Endodermal cell (in vitro differentiated cells): ENCODE data around the gene SPTLC3. TPM values are rescaled to one million over a fixed set of nuclear protein-coding genes. Genes with fewer than 3 reads are reported as not detected.

Experiments used
- DNase-seq: peaks from one replicate; pipeline ENCODE4 v3.0.0-alpha.2; 2017
- H3K27ac ChIP-seq: 2 replicates; pipeline ENCODE4 v1.5.1; 2013; ENCODE audit warnings: mild to moderate bottlenecking, low read depth, low read length, moderate library complexity
- H3K27me3 ChIP-seq: 2 replicates; pipeline ENCODE4 v1.6.1; 2013; ENCODE audit warnings: mild to moderate bottlenecking, low read length, moderate library complexity; ENCODE audit not compliant: insufficient read depth, control insufficient read depth, poor library complexity, severe bottlenecking
- H3K36me3 ChIP-seq: 2 replicates; pipeline ENCODE4 v1.7.0; 2013; ENCODE audit warnings: mild to moderate bottlenecking, low read length, moderate library complexity; ENCODE audit not compliant: control insufficient read depth, insufficient read depth
- H3K4me1 ChIP-seq: one replicate; pipeline ENCODE4 v1.7.0; 2013; ENCODE audit warnings: low read length; ENCODE audit not compliant: control insufficient read depth, insufficient read depth
- H3K4me3 ChIP-seq: 2 replicates; pipeline ENCODE4 v1.5.1; 2013; ENCODE audit warnings: mild to moderate bottlenecking, low read length, moderate library complexity
- H3K9ac ChIP-seq: 2 replicates; pipeline ENCODE4 v1.6.1; 2013; ENCODE audit warnings: mild to moderate bottlenecking, low read length, moderate library complexity; ENCODE audit not compliant: poor library complexity, severe bottlenecking; ENCODE audit errors: extremely low read depth
- H3K9me3 ChIP-seq: 2 replicates; pipeline ENCODE4 v1.6.1; 2013; ENCODE audit warnings: mild to moderate bottlenecking, low read length, moderate library complexity; ENCODE audit not compliant: control insufficient read depth
- H3K27ac Mint-ChIP-seq: 2 replicates; pipeline ENCODE4 v1.8.0; 2020; ENCODE audit warnings: mixed read lengths
- H3K27me3 Mint-ChIP-seq: 2 replicates; pipeline ENCODE4 v1.8.0; 2021; ENCODE audit warnings: mild to moderate bottlenecking, mixed read lengths; ENCODE audit not compliant: insufficient read depth
- H3K36me3 Mint-ChIP-seq: 2 replicates; pipeline ENCODE4 v1.8.0; 2020; ENCODE audit warnings: low read depth, mixed read lengths
- H3K4me1 Mint-ChIP-seq: 2 replicates; pipeline ENCODE4 v1.8.0; 2020; ENCODE audit warnings: mixed read lengths
- H3K4me3 Mint-ChIP-seq: 2 replicates; pipeline ENCODE4 v1.8.0; 2020; ENCODE audit warnings: mild to moderate bottlenecking, moderate library complexity, mixed read lengths
- H3K9me3 Mint-ChIP-seq: 2 replicates; pipeline ENCODE4 v1.8.0; 2020; ENCODE audit warnings: mild to moderate bottlenecking, mixed read lengths
- CTCF ChIP-seq: fragments of 200-600 bp; sonication (generic); conservative IDR thresholded peaks from 2 replicates; pipeline ENCODE4 v1.5.0; 2021; ENCODE audit warnings: antibody characterized with exemption, mild to moderate bottlenecking
- WGBS, 2 experiments: methylation state at CpG; one replicate each; pipeline versions ENCODE4 v1.1.5 to v1.1.7; 2013; ENCODE audit warnings: missing lambda C conversion rate in 2 of 2, mixed read lengths in 1 of 2; ENCODE audit not compliant: insufficient coverage in 1 of 2, insufficient read length in 1 of 2; 5-methylcytosine and 5-hydroxymethylcytosine counted together
- total RNA-seq, 2 donors: library from RNA; stranded (reverse); fragmentation: NEBNext Ultra II Directional in 1 of 2; extraction: Animal tissue kit (Norgen Biotek cat#: 25700) in 1 of 2; gene quantifications; 2 replicates in 1 of 2; 3 replicates in 1 of 2; pipeline ENCODE4 v1.2.1, GENCODE V29; 2021

SPTLC3 gene
- total RNA-seq, 2 donors from 2014 or later: 1.6 TPM

GRCh38 chr20:13125486-13125885, 116.7 kb downstream of the SPTLC3 start:
- H3K9me3 Mint-ChIP-seq: peaks cover 6% of the 10 kb centered on the region
- no peak overlapping the region for H3K27ac ChIP-seq

GRCh38 chr20:13128173-13128572, 119.4 kb downstream of the SPTLC3 start:
- WGBS, 2 experiments: 91 to 93% methylated on average over 1 of the region's 1 CpG
- no peak for DNase-seq
- no peaks in the 10 kb centered on the region for H3K9me3 ChIP-seq
- H3K36me3 Mint-ChIP-seq: no peaks in the 10 kb centered on the region
- no peaks in the 10 kb centered on the region for H3K4me1 ChIP-seq
- H3K4me3 ChIP-seq: no peak overlapping the region
- no peaks in the 10 kb centered on the region for H3K4me1 Mint-ChIP-seq
- no peak overlapping the region for H3K27ac Mint-ChIP-seq
- H3K36me3 ChIP-seq: no peaks in the 10 kb centered on the region
- no peaks in the 10 kb centered on the region for H3K27me3 Mint-ChIP-seq
- H3K9ac ChIP-seq: no peak overlapping the region
- peaks cover 6% of the 10 kb centered on the region for H3K9me3 Mint-ChIP-seq
- no peak overlapping the region for H3K4me3 Mint-ChIP-seq
- no peaks in the 10 kb centered on the region for H3K27me3 ChIP-seq
- no peak for TF ChIP-seq CTCF
- H3K27ac ChIP-seq: no peak overlapping the region

More at GRCh38 chr20:13125486-13125885, 116.7 kb downstream of the SPTLC3 start:
- Mint-ChIP-seq H3K27me3 (no peaks in the 10 kb centered on the region), H3K36me3 (no peaks in the 10 kb centered on the region), H3K27ac (no peak overlapping the region), H3K4me3 (no peak overlapping the region), H3K4me1 (peaks cover 3% of the 10 kb centered on the region)
- H3K9ac ChIP-seq: no peak overlapping the region
- H3K4me1 ChIP-seq: no peaks in the 10 kb centered on the region
- no peaks in the 10 kb centered on the region for H3K36me3 ChIP-seq
- DNase-seq: no peak
- H3K27me3 ChIP-seq: no peaks in the 10 kb centered on the region
- no peak overlapping the region for H3K4me3 ChIP-seq
- no peaks in the 10 kb centered on the region for H3K9me3 ChIP-seq
- TF ChIP-seq CTCF: no peak
- WGBS, 2 experiments: 94% methylated on average over 2 of the region's 2 CpGs

- no peak overlapping the region for H3K4me3 ChIP-seq
- no peaks in the 10 kb centered on the region for H3K27me3 ChIP-seq
- no peak overlapping the region for H3K27ac ChIP-seq
- Mint-ChIP-seq H3K4me1 (no peaks in the 10 kb centered on the region), H3K27me3 (no peaks in the 10 kb centered on the region), H3K9me3 (peaks cover 6% of the 10 kb centered on the region), H3K36me3 (no peaks in the 10 kb centered on the region), H3K27ac (no peak overlapping the region), H3K4me3 (no peak overlapping the region)
- 82 to 94% methylated on average over 2 to 3 of the region's 3 CpGs for WGBS, 2 experiments
- no peaks in the 10 kb centered on the region for H3K4me1 ChIP-seq
- no peak for DNase-seq
- H3K9me3 ChIP-seq: no peaks in the 10 kb centered on the region
- TF ChIP-seq CTCF: no peak
- H3K36me3 ChIP-seq: no peaks in the 10 kb centered on the region
- no peak overlapping the region for H3K9ac ChIP-seq
Observed at GRCh38 chr20:13130061-13130706, 121.4 kb downstream of the SPTLC3 start.
